HepG2 (cell line): ENCODE data around the gene SSR2. TPM values are rescaled to one million over a fixed set of nuclear protein-coding genes. Genes with fewer than 3 reads are reported as not detected.

Source experiments
- ATAC-seq: fragments of 200-7000 bp; cut with Tn5 transposase; 3 replicates; pipeline ENCODE4 v1.9.1; 2020; ENCODE audit warnings: mild to moderate bottlenecking, moderate library complexity
- BruUV-seq: library from RNA; stranded (reverse); fragments of 400-500 nt; replicated peaks from 2 replicates; lab custom pipeline; 2021; lab: Mats Ljungman, UMichigan
- CTCF ChIA-PET: fragments of 300-600 bp; formaldehyde crosslinking; extraction: SDS; loops from one replicate; lab custom pipeline; 2021; ENCODE audit warnings: low total read pairs, inconsistent platforms, low intra/inter-chr PET ratio; lab: Yijun Ruan, JAX
- POLR2A ChIA-PET: fragments of 350-600 bp; sonication (Branson Sonifier 250); formaldehyde crosslinking; loops from one replicate; lab custom pipeline; 2020; ENCODE audit warnings: antibody characterized with exemption, inconsistent platforms; lab: Yijun Ruan, JAX
- DNase-seq: peaks from one replicate; pipeline ENCODE4 v3.0.0-alpha.2; 2015; ENCODE audit warnings: low spot score
- FAIRE-seq: peaks from 3 replicates; lab custom pipeline; 2011; peaks lifted over from hg19 to GRCh38; lab: Jason Lieb, UNC
- H2AFZ ChIP-seq: one replicate; pipeline ENCODE4 v1.6.1; 2011; ENCODE audit warnings: low read length, inconsistent platforms
- H3K27ac ChIP-seq: fragments of 300-600 bp; 3 replicates; pipeline ENCODE4 v1.8.0; 2011; ENCODE audit warnings: mixed run types, mild to moderate bottlenecking, mixed read lengths, low read length, inconsistent platforms; ENCODE audit not compliant: insufficient read depth; ENCODE audit errors: extremely low read length
- H3K27me3 ChIP-seq, 2 experiments: fragments of 200-600 bp in 1 of 2; 2 replicates in 1 of 2; 3 replicates in 1 of 2; pipeline versions ENCODE4 v1.6.0 to v1.8.0; 2011; ENCODE audit warnings: low read length in 2 of 2, mild to moderate bottlenecking in 2 of 2, moderate library complexity in 2 of 2, inconsistent platforms in 1 of 2; ENCODE audit not compliant: insufficient read depth in 2 of 2, control insufficient read depth in 1 of 2
- H3K36me3 ChIP-seq, 2 experiments: fragments of 200-600 bp in 1 of 2; replicated peaks in 1 of 2; 2 replicates in 1 of 2; 3 replicates in 1 of 2; pipeline versions ENCODE4 v1.5.1 to v1.8.0; 2011; ENCODE audit warnings: low read length in 2 of 2, inconsistent platforms in 1 of 2; ENCODE audit not compliant: insufficient read depth in 2 of 2, control insufficient read depth in 1 of 2
- H3K4me1 ChIP-seq: 2 replicates; pipeline ENCODE4 v1.5.1; 2012; ENCODE audit warnings: low read length, inconsistent platforms; ENCODE audit not compliant: insufficient read depth
- H3K4me2 ChIP-seq: 2 replicates; pipeline ENCODE4 v1.6.0; 2011; ENCODE audit warnings: low read depth, low read length, inconsistent platforms
- H3K4me3 ChIP-seq, 3 experiments: fragments of 200-600 bp in 1 of 3; sonication (generic), shearing (Covaris generic) in 1 of 3; replicated peaks in 1 of 3; 2 replicates each; pipeline ENCODE4 v1.5.1; 2011 to 2016; ENCODE audit warnings: low read length in 3 of 3, inconsistent platforms in 2 of 3, low read depth in 2 of 3, mild to moderate bottlenecking in 2 of 3, control low read depth in 1 of 3, mixed read lengths in 1 of 3; ENCODE audit not compliant: insufficient read depth in 1 of 3
- H3K79me2 ChIP-seq: one replicate; pipeline ENCODE4 v1.6.1; 2011; ENCODE audit warnings: low read length, inconsistent platforms; ENCODE audit not compliant: insufficient read depth
- H3K9ac ChIP-seq: 2 replicates; pipeline ENCODE4 v1.6.0; 2011; ENCODE audit warnings: mild to moderate bottlenecking, low read depth, low read length, inconsistent platforms; ENCODE audit not compliant: insufficient read depth
- H3K9me3 ChIP-seq: 2 replicates; pipeline ENCODE4 v1.5.1; 2012; ENCODE audit warnings: mild to moderate bottlenecking, low read length
- H4K20me1 ChIP-seq: 2 replicates; pipeline ENCODE4 v1.6.0; 2011; ENCODE audit warnings: inconsistent platforms, mild to moderate bottlenecking, low read length, moderate library complexity; ENCODE audit not compliant: insufficient read depth
- BORCS8-MEF2B ChIP-seq: sonication (generic); formaldehyde crosslinking; IDR thresholded peaks from 2 replicates; pipeline ENCODE4 v1.8.0; 2022; ENCODE audit warnings: mild to moderate bottlenecking, missing genetic modification reagents
- CCDC6 ChIP-seq: sonication (generic); formaldehyde crosslinking; IDR thresholded peaks from 2 replicates; pipeline ENCODE4 v1.8.1; 2022; ENCODE audit warnings: mild to moderate bottlenecking, missing genetic modification reagents, moderate library complexity
- CREM ChIP-seq, 2 experiments: sonication (generic) in 1 of 2; formaldehyde crosslinking in 1 of 2; IDR thresholded peaks; 2 replicates each; pipeline versions ENCODE4 v1.4.0 to v1.6.1; 2016 to 2020; ENCODE audit warnings: antibody characterized with exemption in 1 of 2, mild to moderate bottlenecking in 1 of 2, missing genetic modification reagents in 1 of 2
- ESRRA ChIP-seq: sonication (generic); formaldehyde crosslinking; IDR thresholded peaks from 2 replicates; pipeline ENCODE4 v1.5.1; 2020; ENCODE audit warnings: mild to moderate bottlenecking, low read depth, missing genetic modification reagents
- GZF1 ChIP-seq: sonication (generic); formaldehyde crosslinking; IDR thresholded peaks from 2 replicates; pipeline ENCODE4 v1.5.1; 2020; ENCODE audit warnings: mild to moderate bottlenecking, missing genetic modification reagents
- HNRNPK ChIP-seq: fragments of 200-400 bp; formaldehyde crosslinking; IDR thresholded peaks from 2 replicates; pipeline ENCODE4 v1.6.1; 2018; ENCODE audit warnings: low read length, low read depth, moderate library complexity, mild to moderate bottlenecking; ENCODE audit not compliant: poor library complexity, severe bottlenecking
- KDM6A ChIP-seq: IDR thresholded peaks from 2 replicates; pipeline ENCODE4 v1.6.1; 2016; ENCODE audit warnings: low read depth
- NCOR1 ChIP-seq: fragments of 200-600 bp; sonication (generic); IDR thresholded peaks from 2 replicates; pipeline ENCODE4 v1.7.0; 2017; ENCODE audit warnings: antibody characterized with exemption, low read length, borderline replicate concordance
- RAD51 ChIP-seq: fragments of 450-650 bp; IDR thresholded peaks from 2 replicates; pipeline ENCODE4 v1.6.1; 2016; ENCODE audit warnings: borderline replicate concordance
- TCF7L2 ChIP-seq: IDR thresholded peaks from 2 replicates; pipeline ENCODE4 v1.6.1; 2011; ENCODE audit warnings: mild to moderate bottlenecking, low read depth, low read length, moderate library complexity
- ZBTB42 ChIP-seq: sonication (generic); formaldehyde crosslinking; IDR thresholded peaks from 2 replicates; pipeline ENCODE4 v1.5.0; 2020; ENCODE audit warnings: mild to moderate bottlenecking, missing genetic modification reagents
- ZNF17 ChIP-seq: sonication (generic); formaldehyde crosslinking; IDR thresholded peaks from 2 replicates; pipeline ENCODE4 v1.5.0; 2020; ENCODE audit warnings: mild to moderate bottlenecking, missing genetic modification reagents
- ZNF354B ChIP-seq: sonication (generic); formaldehyde crosslinking; IDR thresholded peaks from 2 replicates; pipeline ENCODE4 v1.8.0; 2022; ENCODE audit warnings: mild to moderate bottlenecking, missing genetic modification reagents
- ZNF7 ChIP-seq: IDR thresholded peaks from 2 replicates; pipeline ENCODE4 v1.6.1; 2016; ENCODE audit warnings: missing biosample characterization, missing genetic modification reagents
- WGBS: methylation state at CpG from one replicate; pipeline ENCODE4 v1.1.6; 2017; ENCODE audit warnings: low lambda C conversion rate; 5-methylcytosine and 5-hydroxymethylcytosine counted together
- in situ Hi-C: cut with HindIII; loops from 2 replicates; pipeline ENCODE4 v1.10.0; 2017; ENCODE audit warnings: low pct_unique_long_range_greater_than_20kb; ENCODE audit not compliant: extremely low pct_ligation_motif_present
- intact Hi-C: fragments of 100-400 bp; cut with micrococcal nuclease; formaldehyde crosslinking; loops from one replicate; pipeline ENCODE4 v1.10.0; 2022; ENCODE audit not compliant: unreplicated experiment
- polyA plus RNA-seq, 8 experiments: library from polyadenylated mRNA; depleted of rRNA in 3 of 8; stranded (reverse) in 7 of 8; unstranded in 1 of 8; fragments of >200 nt; fragmentation: Illumina TruSeq in 4 of 8; extraction: Trizol in 4 of 8; gene quantifications; 2 replicates each; pipeline versions ENCODE4 v1.2.1 to v1.2.3, GENCODE V29; 2011 to 2016; ENCODE audit warnings: low read depth in 4 of 8, missing spikeins in 1 of 8, mixed read lengths in 1 of 8; ENCODE audit not compliant: insufficient read depth in 1 of 8
- total RNA-seq, 5 experiments: library from RNA; depleted of rRNA; stranded (reverse); fragments of >200 nt; fragmentation: Illumina TruSeq; extraction: Trizol; gene quantifications; 2 replicates each; pipeline ENCODE4 v1.2.3, GENCODE V29; 2016; ENCODE audit warnings: low read depth in 1 of 5
- TF ChIP-seq, protein P1 (sequence below): sonication (generic); formaldehyde crosslinking; IDR thresholded peaks from 2 replicates; pipeline ENCODE4 v1.5.1; 2020; ENCODE audit warnings: mild to moderate bottlenecking, missing genetic modification reagents, borderline replicate concordance
- TF ChIP-seq, protein P2 (sequence below): sonication (generic); formaldehyde crosslinking; IDR thresholded peaks from 2 replicates; pipeline ENCODE4 v1.5.0; 2020; ENCODE audit warnings: mild to moderate bottlenecking, missing genetic modification reagents

SSR2 gene
- total and polyA plus RNA-seq, 2 of the 13 experiments (the other 11 are each of a cell fraction or from before 2014, with no cell fraction given) = 284 to 461 TPM

DNA sequence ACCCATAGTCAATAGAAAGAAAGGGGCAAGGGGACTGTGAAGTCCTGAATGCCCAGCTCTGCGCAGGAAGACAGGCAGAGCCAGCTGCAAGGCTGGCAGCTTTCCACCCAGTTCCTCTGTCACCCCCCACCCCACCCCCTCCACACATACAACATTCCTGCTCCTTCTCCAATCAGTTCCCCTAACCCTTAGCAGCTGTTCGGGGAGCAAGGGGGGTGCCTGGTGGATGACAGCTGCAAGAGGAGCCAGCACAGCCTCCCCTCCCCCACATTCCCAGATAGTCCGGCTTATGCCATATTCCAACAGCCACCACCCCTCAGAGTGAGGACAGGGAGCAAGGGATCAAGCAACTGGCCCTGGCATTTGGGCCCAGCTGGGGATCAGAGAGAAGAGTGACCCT lies 52.1 kb downstream of the SSR2 start:
- FAIRE-seq (no peak), DNase-seq (no peak), ATAC-seq (no peak)
- no peaks in the 10 kb centered on the region for H3K27me3 ChIP-seq
- TF ChIP-seq, protein P1, sequence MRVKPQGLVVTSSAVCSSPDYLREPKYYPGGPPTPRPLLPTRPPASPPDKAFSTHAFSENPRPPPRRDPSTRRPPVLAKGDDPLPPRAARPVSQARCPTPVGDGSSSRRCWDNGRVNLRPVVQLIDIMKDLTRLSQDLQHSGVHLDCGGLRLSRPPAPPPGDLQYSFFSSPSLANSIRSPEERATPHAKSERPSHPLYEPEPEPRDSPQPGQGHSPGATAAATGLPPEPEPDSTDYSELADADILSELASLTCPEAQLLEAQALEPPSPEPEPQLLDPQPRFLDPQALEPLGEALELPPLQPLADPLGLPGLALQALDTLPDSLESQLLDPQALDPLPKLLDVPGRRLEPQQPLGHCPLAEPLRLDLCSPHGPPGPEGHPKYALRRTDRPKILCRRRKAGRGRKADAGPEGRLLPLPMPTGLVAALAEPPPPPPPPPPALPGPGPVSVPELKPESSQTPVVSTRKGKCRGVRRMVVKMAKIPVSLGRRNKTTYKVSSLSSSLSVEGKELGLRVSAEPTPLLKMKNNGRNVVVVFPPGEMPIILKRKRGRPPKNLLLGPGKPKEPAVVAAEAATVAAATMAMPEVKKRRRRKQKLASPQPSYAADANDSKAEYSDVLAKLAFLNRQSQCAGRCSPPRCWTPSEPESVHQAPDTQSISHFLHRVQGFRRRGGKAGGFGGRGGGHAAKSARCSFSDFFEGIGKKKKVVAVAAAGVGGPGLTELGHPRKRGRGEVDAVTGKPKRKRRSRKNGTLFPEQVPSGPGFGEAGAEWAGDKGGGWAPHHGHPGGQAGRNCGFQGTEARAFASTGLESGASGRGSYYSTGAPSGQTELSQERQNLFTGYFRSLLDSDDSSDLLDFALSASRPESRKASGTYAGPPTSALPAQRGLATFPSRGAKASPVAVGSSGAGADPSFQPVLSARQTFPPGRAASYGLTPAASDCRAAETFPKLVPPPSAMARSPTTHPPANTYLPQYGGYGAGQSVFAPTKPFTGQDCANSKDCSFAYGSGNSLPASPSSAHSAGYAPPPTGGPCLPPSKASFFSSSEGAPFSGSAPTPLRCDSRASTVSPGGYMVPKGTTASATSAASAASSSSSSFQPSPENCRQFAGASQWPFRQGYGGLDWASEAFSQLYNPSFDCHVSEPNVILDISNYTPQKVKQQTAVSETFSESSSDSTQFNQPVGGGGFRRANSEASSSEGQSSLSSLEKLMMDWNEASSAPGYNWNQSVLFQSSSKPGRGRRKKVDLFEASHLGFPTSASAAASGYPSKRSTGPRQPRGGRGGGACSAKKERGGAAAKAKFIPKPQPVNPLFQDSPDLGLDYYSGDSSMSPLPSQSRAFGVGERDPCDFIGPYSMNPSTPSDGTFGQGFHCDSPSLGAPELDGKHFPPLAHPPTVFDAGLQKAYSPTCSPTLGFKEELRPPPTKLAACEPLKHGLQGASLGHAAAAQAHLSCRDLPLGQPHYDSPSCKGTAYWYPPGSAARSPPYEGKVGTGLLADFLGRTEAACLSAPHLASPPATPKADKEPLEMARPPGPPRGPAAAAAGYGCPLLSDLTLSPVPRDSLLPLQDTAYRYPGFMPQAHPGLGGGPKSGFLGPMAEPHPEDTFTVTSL (CRISPR knock-in tag) = no peak
- TF ChIP-seq TCF7L2 = no peak
- TF ChIP-seq RAD51 = no peak
- TF ChIP-seq GZF1 (CRISPR knock-in tag) = no peak
- TF ChIP-seq ZNF17 (CRISPR knock-in tag) = no peak
- TF ChIP-seq ZNF354B (CRISPR knock-in tag) = no peak
- TF ChIP-seq KDM6A (CRISPR knock-in tag) = no peak
- no peak for TF ChIP-seq HNRNPK
- TF ChIP-seq CREM (IDR thresholded peaks at IDR 0.05) = no peak
- no peak for TF ChIP-seq CREM (CRISPR knock-in tag; IDR thresholded peaks at IDR 0.05)
- no peak for TF ChIP-seq NCOR1
- no peak for TF ChIP-seq ZNF7 (CRISPR knock-in tag)
- TF ChIP-seq ESRRA (CRISPR knock-in tag) = no peak
- TF ChIP-seq, protein P2, sequence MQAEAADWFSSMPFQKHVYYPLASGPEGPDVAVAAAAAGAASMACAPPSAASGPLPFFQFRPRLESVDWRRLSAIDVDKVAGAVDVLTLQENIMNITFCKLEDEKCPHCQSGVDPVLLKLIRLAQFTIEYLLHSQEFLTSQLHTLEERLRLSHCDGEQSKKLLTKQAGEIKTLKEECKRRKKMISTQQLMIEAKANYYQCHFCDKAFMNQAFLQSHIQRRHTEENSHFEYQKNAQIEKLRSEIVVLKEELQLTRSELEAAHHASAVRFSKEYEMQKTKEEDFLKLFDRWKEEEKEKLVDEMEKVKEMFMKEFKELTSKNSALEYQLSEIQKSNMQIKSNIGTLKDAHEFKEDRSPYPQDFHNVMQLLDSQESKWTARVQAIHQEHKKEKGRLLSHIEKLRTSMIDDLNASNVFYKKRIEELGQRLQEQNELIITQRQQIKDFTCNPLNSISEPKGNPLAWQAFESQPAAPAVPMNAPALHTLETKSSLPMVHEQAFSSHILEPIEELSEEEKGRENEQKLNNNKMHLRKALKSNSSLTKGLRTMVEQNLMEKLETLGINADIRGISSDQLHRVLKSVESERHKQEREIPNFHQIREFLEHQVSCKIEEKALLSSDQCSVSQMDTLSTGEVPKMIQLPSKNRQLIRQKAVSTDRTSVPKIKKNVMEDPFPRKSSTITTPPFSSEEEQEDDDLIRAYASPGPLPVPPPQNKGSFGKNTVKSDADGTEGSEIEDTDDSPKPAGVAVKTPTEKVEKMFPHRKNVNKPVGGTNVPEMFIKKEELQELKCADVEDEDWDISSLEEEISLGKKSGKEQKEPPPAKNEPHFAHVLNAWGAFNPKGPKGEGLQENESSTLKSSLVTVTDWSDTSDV (CRISPR knock-in tag) = no peak
- TF ChIP-seq CCDC6 = no peak
- no peak for TF ChIP-seq ZBTB42
- TF ChIP-seq BORCS8-MEF2B (CRISPR knock-in tag) = no peak
- H3K36me3 ChIP-seq = peaks cover 24 to 47% of the 10 kb centered on the region in 2 experiments
- no TSS peak for BruUV-seq
- 94% methylated on average over 3 of the region's 3 CpGs for WGBS
- peaks cover 2% of the 10 kb centered on the region; the same call in 1 of the 2 replicates for H4K20me1 ChIP-seq
- H3K4me1 ChIP-seq = peaks cover 79% of the 10 kb centered on the region
- H3K27ac ChIP-seq = peak overlapping the region; percentile 86
- in situ Hi-C loops = no loop called here
- intact Hi-C loops = no loop called here
- H3K4me3 ChIP-seq = no peak overlapping the region
- H3K9ac ChIP-seq = no peak overlapping the region
- no peaks in the 10 kb centered on the region for H3K9me3 ChIP-seq
- CTCF ChIA-PET = no interaction called here
- peaks cover 33% of the 10 kb centered on the region for H3K79me2 ChIP-seq
- no peak overlapping the region for H3K4me2 ChIP-seq
- no peak overlapping the region for H2AFZ ChIP-seq
- POLR2A ChIA-PET = interaction anchor here (0.9 to 5.0 kb wide), 6 partner anchors 9 to 34 kb away, joined by 3 to 64 read pairs (median 12); partner anchors contain the start of genes ARHGEF2 and KHDC4
